ENCODE results near the gene SLC30A10. TPM values are rescaled to one million over a fixed set of nuclear protein-coding genes. Genes with fewer than 3 reads are reported as not detected.

The SLC30A10 gene
- total and polyA plus RNA-seq, 2 donors from 2014 or later: not detected

- Histone ChIP-seq H3K4me3 (ENCODE audit: low read length in 3 of 3) (no peak overlapping the region), H3K4me1 (ENCODE audit: control insufficient read depth in 2 of 3, insufficient read depth in 2 of 3, low read depth in 1 of 3, low read length in 3 of 3) (no peaks in the 10 kb centered on the region), H3K27me3 (ENCODE audit: control insufficient read depth, insufficient read depth, low read length) (no peaks in the 10 kb centered on the region), H3K36me3 (ENCODE audit: control insufficient read depth in 2 of 3, insufficient read depth in 3 of 3, low read length in 3 of 3) (peaks cover 0 to 15% (median 5%) of the 10 kb centered on the region in 3 donors), H3K9ac (ENCODE audit: low read length in 3 of 3) (no peak overlapping the region), H3K27ac (ENCODE audit: low read depth in 2 of 2, low read length in 2 of 2) (no peak overlapping the region), H3K9me3 (ENCODE audit: control insufficient read depth in 2 of 3, insufficient read depth in 1 of 3, low read length in 3 of 3) (no peaks in the 10 kb centered on the region)
- FAIRE-seq (no peak), DNase-seq (no peak)
- intact Hi-C loops (cut with DNase I): no loop called here
- TF ChIP-seq CTCF (IDR thresholded peaks at IDR 0.05; ENCODE audit: borderline replicate concordance, extremely low read depth, insufficient read depth): no peak
Measured at GRCh38 chr1:219966071-219966349, 37.7 kb upstream of the SLC30A10 start.

- no peaks in the 10 kb centered on the region for H3K4me1 ChIP-seq (ENCODE audit: control insufficient read depth in 2 of 3, insufficient read depth in 2 of 3, low read depth in 1 of 3, low read length in 3 of 3)
- no peaks in the 10 kb centered on the region for H3K9me3 ChIP-seq (ENCODE audit: control insufficient read depth in 2 of 3, insufficient read depth in 1 of 3, low read length in 3 of 3)
- no peak for TF ChIP-seq CTCF (IDR thresholded peaks at IDR 0.05; ENCODE audit: borderline replicate concordance, extremely low read depth, insufficient read depth)
- H3K9ac ChIP-seq (ENCODE audit: low read length in 3 of 3): no peak overlapping the region
- no peak overlapping the region for H3K27ac ChIP-seq (ENCODE audit: low read depth in 2 of 2, low read length in 2 of 2)
- intact Hi-C loops (cut with DNase I): no loop called here
- no peaks in the 10 kb centered on the region for H3K27me3 ChIP-seq (ENCODE audit: control insufficient read depth, insufficient read depth, low read length)
- DNase-seq (no peak), FAIRE-seq (no peak)
- H3K4me3 ChIP-seq (ENCODE audit: low read length in 3 of 3): no peak overlapping the region
- H3K36me3 ChIP-seq (ENCODE audit: control insufficient read depth in 2 of 3, insufficient read depth in 3 of 3, low read length in 3 of 3): peaks cover 0 to 15% (median 5%) of the 10 kb centered on the region in 3 donors
Measured at GRCh38 chr1:219965285-219966070, 37.1 kb upstream of the SLC30A10 start.

- FAIRE-seq (no peak), DNase-seq (no peak)
- Histone ChIP-seq H3K27ac (ENCODE audit: low read depth in 2 of 2, low read length in 2 of 2) (no peak overlapping the region), H3K36me3 (ENCODE audit: control insufficient read depth in 2 of 3, insufficient read depth in 3 of 3, low read length in 3 of 3) (peaks cover 0 to under 1% (median 0%) of the 10 kb centered on the region in 3 donors), H3K4me1 (ENCODE audit: control insufficient read depth in 2 of 3, insufficient read depth in 2 of 3, low read depth in 1 of 3, low read length in 3 of 3) (no peaks in the 10 kb centered on the region), H3K4me3 (ENCODE audit: low read length in 3 of 3) (no peak overlapping the region), H3K9ac (ENCODE audit: low read length in 3 of 3) (no peak overlapping the region), H3K9me3 (ENCODE audit: control insufficient read depth in 2 of 3, insufficient read depth in 1 of 3, low read length in 3 of 3) (no peaks in the 10 kb centered on the region), H3K27me3 (ENCODE audit: control insufficient read depth, insufficient read depth, low read length) (no peaks in the 10 kb centered on the region)
- TF ChIP-seq CTCF (IDR thresholded peaks at IDR 0.05; ENCODE audit: borderline replicate concordance, extremely low read depth, insufficient read depth): no peak
- intact Hi-C loops (cut with DNase I): no loop called here
Measured at GRCh38 chr1:219963432-219963831, 35.1 kb upstream of the SLC30A10 start.

- Histone ChIP-seq H3K27ac (ENCODE audit: low read depth in 2 of 2, low read length in 2 of 2) (no peak overlapping the region), H3K9ac (ENCODE audit: low read length in 3 of 3) (no peak overlapping the region), H3K36me3 (ENCODE audit: control insufficient read depth in 2 of 3, insufficient read depth in 3 of 3, low read length in 3 of 3) (no peaks in the 10 kb centered on the region), H3K4me3 (ENCODE audit: low read length in 3 of 3) (no peak overlapping the region), H3K27me3 (ENCODE audit: control insufficient read depth, insufficient read depth, low read length) (no peaks in the 10 kb centered on the region), H3K4me1 (ENCODE audit: control insufficient read depth in 2 of 3, insufficient read depth in 2 of 3, low read depth in 1 of 3, low read length in 3 of 3) (no peaks in the 10 kb centered on the region), H3K9me3 (ENCODE audit: control insufficient read depth in 2 of 3, insufficient read depth in 1 of 3, low read length in 3 of 3) (no peaks in the 10 kb centered on the region)
- intact Hi-C loops (cut with DNase I): no loop called here
- DNase-seq: no peak
- FAIRE-seq: no peak
- no peak for TF ChIP-seq CTCF (IDR thresholded peaks at IDR 0.05; ENCODE audit: borderline replicate concordance, extremely low read depth, insufficient read depth)
Measured at GRCh38 chr1:219961684-219962083, 33.3 kb upstream of the SLC30A10 start.
